G401.6 (cell line): Measurements from ENCODE around the gene C1orf74.
"Not testable (repeated sequence)": the region's sequence is repeated elsewhere in the genome, so short reads cannot be mapped to it uniquely, and the experiment has no call there.

Source experiments
- FAIRE-seq: peaks from 2 replicates; lab custom pipeline; 2012; peaks lifted over from hg19 to GRCh38; lab: Jason Lieb, UNC

The C1orf74 gene

DNA sequence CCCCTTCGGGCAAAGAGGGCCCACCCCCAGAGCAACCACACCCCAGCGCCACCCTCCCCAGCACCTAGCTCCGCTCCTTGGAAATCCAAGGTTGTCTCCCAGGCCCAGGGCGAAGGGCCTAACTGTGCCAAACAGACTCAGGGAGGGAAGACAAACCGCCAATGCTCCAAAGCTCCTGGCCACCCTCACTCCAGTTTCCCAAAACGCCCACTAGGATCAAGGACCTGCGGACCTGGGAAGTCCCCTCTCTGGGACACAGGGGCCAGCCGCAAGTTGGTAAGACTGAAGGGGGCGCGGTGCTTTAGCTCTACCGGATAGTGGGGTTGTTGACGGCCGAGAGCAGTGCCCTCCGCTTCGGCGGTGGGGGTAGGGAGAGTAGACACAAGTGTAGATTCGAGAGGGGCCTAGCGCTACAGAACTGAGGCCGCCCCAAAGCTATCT lies 21.0 kb upstream of the C1orf74 start:
- FAIRE-seq = no peak

DNA sequence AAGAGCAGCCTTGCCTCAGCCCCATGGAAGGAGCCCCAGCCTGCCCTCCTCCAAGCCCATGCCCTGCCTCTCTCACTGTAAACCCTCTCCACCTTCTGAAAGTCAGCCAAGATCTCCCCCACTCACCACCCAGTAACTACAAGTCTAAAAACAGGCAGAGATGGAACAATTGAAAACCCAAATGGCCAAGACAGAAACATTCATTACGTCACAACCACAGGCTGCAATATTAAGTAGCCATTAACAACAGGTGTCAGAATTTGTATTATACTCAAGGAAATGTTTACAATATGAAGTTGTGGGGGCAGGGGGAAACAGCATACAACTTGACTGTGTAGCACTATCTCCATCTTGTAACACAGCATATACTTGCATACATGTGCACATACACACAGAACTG lies 19.2 kb upstream of the C1orf74 start:
- FAIRE-seq = no peak

DNA sequence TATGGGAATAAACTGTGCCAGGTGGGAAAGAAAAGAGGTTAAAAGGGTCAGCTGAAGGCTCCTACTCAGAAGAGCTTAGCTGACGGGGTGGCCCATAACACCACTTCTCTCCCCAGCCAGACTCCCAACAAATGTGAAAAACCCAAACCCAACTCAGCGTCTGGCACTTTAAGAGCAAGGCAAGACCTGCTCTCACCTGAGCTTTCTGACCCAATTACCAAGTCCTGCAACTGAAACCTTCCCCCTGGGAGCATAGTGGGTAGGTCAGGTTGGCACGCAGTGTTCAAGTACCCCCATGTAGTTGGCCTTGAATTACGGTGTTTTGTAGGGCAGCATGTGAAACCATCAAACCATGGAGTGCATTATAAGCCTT lies 18.4 kb upstream of the C1orf74 start:
- no peak for FAIRE-seq

DNA sequence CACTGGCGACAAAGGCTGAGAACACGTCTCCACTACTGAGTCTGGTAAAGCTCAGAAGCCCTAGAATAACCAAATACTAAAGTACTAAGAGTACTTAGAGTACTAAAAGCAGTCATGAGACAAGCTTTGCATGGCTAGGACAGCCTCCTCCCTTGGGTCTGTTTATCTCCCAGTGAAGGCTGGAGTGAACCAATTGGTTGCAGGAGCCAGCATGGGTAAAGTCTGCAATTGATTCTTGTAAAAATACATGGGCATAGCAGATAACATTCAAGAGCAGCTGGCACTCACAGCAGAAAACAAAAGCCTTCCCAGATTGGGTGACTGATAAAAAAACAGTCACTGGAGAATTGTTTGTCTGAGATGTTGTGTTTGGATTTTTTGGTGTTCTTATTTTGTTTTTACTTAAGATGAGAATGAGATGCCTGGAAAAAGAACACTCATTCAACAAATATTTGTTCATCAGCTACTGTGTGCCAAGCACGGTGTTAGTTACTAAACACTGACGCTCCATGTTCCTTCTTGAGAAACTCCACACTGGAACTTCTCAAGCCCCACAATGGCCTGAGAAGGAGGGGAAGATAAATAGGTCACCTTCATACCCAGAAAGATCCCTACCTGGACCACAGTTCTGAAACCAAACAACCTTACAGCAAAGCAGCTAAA lies 17.9 kb upstream of the C1orf74 start:
- FAIRE-seq = no peak

DNA sequence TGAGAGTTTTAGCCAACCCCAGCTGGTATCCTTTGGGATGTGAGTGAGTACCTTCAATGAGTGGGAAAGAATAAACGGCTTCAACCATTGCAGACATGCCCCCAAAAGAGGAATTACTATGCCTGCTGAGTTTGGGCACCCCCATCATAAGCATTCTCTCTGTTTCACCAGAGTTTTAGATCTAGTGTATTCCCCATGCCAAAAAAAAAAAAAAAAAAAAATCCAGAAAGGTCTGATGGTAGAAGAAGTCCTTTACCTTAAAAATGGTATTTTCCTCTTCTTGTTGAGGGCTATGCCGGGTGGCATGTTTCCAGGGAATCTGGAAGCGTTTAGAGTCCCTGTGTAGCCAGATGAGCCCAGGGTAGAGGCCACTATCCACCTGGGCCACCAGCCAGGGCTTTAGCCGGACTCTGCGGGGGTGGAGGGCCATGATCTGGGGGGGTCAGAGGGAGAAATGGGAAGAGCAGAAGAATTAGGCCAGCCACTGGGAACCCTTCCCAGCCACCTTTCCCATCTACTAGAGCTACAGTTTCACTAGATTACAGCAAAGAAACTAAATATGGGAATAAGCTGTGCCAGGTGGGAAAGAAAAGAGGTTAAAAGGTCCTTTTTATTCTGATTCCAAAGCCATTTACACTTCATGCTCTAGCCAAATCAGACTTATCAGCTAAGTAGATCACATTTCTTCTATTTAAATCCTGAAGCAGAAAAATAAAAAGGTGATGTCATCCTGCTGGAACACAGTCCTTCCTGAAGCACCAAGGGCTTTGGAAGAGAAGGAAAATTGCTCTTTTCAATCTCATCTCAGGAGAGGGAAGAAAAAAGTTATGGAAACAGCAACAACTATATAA lies 16.9 kb upstream of the C1orf74 start:
- FAIRE-seq = no peak

DNA sequence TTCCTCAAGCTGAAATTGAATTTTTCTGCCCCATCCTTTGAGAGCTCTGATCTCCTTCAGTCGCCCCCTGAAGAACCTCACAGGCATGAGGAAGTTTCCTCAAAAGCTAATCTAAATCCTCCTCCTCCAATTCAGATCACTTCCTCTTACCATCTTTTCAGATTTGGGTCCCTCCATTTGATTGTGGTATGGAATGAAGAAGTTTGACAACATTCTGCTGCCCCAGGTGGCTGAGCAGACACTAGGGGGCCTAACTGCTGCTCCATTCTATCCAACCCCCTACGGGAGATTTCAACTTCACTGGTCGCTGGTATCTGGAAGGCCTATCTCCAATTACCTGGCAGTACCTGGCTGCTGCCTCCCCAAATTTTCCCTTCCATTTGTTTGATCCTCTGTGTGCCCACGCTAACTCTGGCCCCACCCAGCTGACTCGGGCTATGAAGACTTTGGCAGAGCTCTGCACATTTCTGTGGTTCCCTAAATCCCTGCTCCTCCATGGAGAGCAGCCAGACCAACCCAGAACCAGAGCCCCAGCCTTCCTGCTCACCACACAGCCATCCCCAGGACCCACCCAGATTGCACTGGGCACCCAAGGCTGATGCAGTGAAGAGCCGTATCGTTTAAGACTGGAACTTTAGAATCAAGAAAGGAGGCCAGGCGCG lies 13.8 kb upstream of the C1orf74 start:
- no peak for FAIRE-seq

DNA sequence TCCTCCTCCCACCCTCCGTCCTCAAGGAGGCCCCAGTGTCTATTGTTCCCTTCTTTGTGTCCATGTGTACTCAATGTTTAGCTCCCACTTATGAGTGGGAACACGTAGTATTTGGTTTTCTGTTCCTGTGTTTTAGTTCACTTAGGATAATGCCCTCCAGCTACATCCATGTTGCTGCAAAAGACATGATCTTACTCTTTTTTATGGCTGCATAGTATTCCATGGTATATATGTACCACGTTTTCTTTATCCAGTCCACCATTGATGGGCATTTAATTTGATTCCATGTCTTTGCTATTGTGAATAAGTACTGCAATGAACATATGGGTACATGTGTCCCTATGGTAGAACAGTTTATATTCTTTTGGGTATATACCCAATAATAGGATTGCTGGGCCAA lies 9.4 kb upstream of the C1orf74 start:
- not testable (repeated sequence) for FAIRE-seq

DNA sequence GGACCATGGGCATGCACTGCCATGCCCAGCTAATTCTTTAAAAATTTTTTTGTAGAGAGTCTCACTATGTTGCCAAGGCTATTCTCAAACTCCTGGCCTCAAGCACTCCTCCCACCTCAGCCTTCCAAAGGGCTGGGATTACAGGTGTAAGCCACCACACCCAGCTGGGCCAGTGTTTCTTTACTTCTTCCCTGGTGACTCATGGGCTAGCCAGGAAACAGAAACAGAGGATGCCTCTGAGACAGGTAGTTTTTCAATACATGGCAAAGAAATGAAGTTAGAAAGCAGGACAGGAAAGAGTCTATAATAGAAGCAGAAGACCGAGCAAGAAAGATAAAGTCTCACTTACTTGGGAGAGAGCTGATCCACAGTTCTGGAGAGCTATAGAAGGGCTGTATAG lies 7.6 kb upstream of the C1orf74 start:
- no peak for FAIRE-seq

DNA sequence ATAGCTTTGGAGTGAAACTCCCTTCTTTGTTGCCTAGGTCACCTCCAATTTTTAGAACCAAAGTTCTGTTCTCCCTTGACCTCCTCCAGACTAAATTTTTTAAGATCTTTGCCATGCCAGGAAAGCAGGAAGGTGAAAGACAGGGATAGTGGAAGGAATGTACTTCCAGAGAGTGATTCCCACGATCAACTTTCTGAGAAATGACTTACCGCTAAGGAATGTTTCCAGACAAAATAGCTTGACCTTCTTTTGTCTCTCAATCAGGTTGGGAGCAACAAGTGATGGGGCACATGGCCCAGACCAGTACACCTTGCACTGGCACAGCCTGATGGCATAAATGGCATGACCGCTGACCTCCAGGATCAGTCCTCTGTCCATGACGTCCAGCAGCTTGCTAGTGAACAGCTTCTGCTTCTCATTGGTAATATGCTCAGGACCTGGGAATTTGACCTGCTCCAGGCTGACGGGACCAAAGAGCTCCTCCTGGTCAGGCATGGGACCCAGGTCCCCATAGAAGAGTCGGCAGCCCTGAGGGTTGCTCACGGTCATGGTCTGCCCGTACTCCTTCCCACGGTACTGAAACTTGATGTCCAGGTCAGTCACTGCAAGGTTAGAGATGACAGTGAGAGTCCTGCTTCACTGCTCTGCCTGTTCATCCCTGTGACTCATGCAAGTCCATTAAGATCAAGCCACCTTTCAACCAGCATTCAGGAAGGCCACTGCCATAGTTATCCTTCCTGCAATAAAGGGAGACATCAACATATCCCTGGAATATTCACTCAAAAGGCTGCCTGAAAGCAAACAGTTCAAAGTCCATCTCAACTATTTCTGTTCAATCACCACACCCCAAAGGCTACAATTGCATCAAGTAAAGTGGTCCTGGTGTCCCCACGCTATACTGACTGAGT lies 6.2 kb upstream of the C1orf74 start:
- no peak for FAIRE-seq

DNA sequence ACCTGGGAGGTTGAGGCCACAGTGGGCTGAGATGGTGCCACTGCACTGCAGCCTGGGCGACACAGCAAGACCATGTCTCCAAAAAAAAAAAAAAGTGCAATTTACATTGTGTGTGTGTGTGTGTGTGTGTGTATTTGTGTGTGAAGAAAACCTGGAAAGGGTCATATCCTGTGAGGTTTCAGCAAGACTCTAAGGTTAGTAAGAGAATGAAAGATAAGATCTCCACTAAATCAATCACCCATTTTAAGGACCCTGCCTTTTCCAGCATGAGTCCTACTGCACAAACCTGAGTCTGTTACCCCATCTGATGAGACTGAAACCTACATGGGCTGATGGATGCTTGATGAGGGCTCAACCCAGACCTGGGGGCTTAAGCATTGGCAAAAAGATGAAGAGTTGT lies 4.9 kb upstream of the C1orf74 start:
- no peak for FAIRE-seq

DNA sequence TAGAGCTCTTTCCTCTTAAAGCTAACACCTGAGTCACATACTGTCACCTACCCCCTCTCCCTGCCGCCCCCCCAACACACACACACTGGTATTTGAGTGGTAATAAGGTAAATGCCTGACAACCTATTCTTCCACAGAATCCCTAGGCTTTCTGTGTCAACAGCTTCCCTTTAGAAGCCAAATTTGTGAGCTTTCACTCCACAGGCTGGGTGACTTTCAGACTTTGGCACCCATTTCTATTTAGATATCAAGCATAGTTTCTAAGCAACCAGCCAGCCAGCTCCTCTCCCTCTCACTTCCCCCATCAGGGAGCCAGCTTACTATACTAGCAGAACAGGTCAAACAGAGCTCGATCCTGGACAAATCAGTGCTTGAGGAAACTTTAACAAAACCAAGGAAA lies 3.2 kb upstream of the C1orf74 start:
- no peak for FAIRE-seq

DNA sequence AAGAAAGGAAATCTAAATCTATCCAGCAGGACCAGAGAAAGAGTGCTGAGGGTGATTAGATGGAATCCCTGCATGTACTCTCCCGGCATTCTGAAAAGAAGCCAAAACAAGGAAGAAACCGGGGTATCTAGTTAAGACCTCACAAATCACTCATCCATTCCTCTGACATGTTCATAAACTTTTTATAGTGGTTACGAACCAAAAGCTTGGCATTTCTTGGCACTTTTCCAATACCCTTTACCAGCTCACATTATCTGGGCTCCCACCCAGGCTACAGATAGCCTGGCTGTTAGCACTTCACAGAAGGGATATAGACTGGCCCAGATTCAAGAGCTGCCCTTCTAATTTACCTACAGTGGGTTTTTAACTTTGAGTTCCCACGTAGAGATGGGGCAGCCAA lies 1.8 kb upstream of the C1orf74 start:
- no peak for FAIRE-seq

DNA sequence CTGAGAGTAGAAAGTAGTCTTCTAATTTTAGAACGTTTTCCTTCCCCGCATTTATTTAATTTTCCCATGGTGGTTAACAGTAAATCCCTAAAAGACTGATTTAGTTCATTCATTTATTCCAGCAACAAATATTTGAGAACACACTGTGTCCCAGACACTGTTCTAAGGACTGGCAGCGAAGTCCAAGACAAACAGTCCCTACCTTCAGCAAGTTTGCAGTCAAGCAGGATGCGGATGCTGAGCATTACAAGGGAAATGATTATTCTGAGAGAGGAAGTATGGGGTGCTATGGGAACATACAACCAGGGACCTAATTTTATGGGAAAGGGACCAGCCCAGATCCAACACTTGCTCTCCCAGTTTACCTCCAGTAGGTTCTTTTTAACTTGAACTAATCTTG lies 1.2 kb upstream of the C1orf74 start:
- no peak for FAIRE-seq

DNA sequence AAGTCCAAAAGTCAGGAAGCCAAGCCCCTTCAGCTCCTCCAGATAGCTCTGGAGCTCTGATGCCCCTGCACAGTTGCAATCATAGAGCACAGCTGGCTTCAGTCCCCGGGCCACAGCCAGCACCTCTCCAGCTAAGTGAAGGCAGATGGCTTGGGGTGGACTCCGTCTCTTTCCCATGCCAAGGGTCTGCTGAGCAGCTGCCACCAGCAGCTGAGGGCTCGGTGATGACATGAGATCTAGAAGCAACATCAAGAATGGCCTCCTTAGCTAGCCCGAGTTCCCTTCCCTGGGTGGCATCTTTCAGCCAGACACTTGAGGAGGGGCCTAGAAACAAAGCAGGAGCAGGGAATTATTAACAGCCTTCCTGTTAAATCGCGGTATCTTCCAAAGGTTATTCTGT lies 973 bp downstream of the C1orf74 start:
- no peak for FAIRE-seq

DNA sequence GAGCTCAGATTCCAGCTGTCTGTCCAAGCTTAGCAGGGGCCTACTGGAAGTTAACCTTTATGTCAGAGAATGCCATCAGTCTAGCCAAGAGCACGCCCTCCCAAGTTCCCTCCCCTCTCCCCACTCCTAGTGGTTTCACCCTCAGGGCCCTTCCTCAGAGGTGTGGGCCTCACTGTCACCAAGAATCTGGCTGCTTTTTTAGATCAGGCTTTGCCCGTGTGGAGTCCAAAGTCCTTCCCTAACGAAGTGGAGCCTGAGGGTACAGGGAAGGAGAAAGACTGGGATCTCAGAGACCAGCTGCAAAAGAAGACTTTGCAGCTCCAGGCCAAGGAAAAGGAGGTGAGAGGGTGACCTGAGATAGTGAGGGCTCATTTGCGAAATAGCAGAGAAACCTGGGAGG lies 4.1 kb downstream of the C1orf74 start:
- FAIRE-seq = no peak

DNA sequence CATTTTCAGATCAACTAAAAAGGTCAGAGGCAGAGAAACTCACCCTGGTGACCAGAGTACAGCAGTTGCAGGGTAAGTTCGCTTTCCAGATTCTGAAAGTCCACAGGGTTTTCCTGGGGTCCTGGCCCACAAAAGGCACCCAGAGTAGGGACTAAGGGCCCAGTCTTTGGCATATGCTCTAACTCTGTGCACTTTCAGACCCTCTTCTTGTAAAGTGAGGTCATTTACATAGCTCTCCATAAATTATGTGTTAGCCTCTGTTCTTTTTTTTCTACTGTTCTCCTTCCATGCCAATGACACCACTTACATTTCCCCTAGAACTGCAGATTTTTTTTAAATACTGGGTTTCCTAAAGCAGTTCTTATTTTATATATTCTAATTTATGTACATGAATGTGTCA lies 6.3 kb downstream of the C1orf74 start:
- FAIRE-seq = no peak

DNA sequence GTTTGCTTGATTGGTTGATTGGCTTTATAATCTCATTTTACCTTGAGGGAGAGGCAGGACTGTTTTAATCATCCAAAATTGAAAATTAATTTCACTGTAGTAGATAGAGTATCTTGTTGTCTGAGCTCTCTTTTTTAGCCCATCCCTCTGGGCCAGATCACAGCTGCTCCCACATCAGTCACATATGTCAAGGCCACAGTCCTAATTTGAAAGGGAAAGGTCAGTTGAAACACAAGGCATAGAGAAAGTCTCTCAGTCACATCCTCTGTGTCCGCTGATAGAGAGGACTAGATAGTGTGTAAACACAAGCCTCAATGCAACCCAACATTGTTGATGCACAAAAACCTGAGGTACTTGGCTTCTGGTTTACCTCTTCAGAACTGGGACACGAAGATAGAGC lies 6.8 kb downstream of the C1orf74 start:
- FAIRE-seq = no peak

DNA sequence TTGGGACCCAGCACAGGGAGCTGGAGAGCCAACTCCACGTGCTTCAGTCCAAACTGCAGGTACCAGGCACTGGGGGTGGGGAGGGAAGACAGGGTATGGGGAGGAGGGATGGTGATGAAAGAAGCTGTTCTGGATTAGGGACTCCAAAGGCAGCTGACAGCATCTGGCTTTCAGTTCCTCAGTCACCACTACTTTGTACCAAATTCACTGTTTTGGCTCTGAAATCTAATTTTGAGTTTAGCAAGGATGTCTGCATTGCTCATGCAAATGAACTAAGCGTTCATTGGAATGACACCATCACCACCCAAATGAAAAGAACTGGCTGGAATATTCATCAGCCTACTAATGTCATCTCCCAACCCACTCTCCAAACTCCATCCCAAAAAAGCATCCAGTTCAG lies 8.7 kb downstream of the C1orf74 start:
- no peak for FAIRE-seq

DNA sequence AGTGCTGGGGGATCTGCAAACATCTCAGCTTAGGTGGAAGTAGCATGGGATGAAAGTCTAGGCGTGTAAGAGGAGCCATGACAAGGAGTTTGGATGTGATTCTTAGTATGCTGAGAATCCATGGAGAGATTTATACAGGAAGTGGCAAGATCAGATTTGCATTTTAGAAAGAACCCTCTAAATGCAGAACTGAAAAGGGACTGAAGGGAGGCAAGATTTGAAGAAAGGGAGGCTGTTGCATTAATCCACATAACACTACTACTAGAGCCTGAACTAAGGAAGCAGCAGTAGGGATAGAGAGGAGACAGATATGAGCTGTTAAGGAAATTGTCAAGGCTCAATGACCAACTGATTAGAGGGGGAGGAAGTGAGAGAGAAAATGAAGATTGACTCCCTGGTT lies 9.8 kb downstream of the C1orf74 start:
- no peak for FAIRE-seq

DNA sequence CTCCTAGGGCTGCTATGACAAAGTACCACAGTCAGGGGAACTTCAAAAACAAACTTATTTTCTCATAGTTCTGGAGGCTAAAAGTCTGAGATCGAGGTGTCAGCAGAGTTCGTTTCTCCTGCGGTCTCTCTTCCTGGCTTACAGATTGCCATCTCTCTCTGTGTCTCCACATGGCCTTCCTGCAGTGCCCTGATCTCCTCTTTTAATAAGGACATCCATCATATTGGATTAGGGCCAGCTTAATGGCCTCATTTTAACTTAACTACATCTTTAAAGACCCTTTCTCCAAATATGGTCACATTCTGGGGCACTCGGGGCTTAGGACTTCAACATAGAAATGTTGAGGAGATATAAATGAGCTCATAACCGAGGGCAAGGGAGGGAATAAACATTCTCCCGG lies 12.2 kb downstream of the C1orf74 start:
- FAIRE-seq = no peak

DNA sequence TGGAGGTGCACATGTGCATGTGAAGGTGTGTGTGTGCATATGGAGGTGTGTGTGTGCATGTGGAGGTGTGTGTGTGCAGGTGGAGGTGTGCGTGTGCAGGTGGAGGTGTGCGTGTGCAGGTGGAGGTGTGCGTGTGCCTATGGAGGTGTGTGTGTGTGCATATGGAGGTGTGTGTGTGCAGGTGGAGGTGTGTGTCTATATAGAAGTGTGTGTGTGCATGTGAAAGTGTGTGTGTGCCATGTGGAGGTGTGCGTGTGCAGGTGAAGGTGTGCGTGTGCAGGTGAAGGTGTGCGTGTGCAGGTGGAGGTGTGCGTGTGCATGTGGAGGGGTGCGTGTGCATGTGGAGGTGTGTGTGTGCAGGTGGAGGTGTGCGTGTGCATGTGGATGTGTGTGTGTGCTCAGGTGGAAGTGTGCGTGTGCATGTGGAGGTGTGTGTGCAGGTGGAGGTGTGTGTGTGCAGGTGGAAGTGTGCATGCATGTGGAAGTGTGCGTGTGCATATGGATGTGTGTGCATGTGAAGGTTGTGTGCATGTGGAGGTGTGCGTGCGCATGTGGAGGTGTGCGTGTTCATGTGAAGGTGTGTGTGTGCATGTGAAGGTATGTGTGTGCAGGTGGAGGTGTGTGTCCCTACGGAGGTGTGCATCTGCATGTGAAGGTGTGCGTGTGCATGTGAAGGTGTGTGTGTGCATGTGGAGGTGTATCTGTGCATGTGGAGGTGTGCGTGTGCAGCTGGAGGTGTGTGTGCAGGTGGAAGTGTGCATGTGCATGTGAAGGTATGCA lies 13.5 kb downstream of the C1orf74 start:
- no peak for FAIRE-seq

DNA sequence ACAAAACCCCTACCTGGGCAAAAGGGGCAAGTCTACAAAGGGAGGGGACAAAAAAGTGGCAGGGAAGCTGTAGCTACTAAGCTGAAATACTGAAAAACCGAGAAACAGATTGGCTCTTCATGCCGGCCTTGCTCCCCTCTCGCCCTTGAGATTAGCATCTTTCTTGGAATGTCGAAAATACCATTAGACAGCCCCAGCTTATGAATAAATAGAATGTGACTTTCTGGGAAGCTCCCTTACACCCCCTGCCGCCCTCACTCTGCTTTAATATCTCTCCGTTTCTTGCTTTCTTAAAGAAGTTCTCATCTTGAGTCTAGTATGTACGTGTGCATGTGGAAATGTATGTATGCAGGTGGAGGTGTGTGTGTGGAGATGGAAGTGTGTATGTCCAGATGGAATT lies 14.4 kb downstream of the C1orf74 start:
- FAIRE-seq = no peak
